GM23338 (cell line): ENCODE measurements around the gene ZNF334. TPM values are rescaled to one million over a fixed set of nuclear protein-coding genes. Genes with fewer than 3 reads are reported as not detected.

ENCODE experiments used
- CTCF ChIP-seq, 2 experiments: fragments of 200-600 bp in 1 of 2; sonication (generic) in 1 of 2; conservative IDR thresholded peaks; 2 replicates each; pipeline versions ENCODE4 v1.5.1 to v1.6.1; 2016 to 2017; ENCODE audit warnings: antibody characterized with exemption in 2 of 2, low read depth in 2 of 2, mild to moderate bottlenecking in 2 of 2, moderate library complexity in 1 of 2
- NANOG ChIP-seq: IDR thresholded peaks from 2 replicates; pipeline ENCODE4 v1.6.1; 2016; ENCODE audit warnings: antibody characterized with exemption, borderline replicate concordance
- REST ChIP-seq: IDR thresholded peaks from one replicate; pipeline ENCODE4 v1.6.1; 2018; ENCODE audit warnings: antibody characterized with exemption; ENCODE audit not compliant: unreplicated experiment
- STAT1 ChIP-seq: IDR thresholded peaks from one replicate; pipeline ENCODE4 v1.6.1; 2016; ENCODE audit warnings: antibody characterized with exemption; ENCODE audit not compliant: unreplicated experiment
- ZNF114 ChIP-seq: fragments of 250-450 bp; sonication (Bioruptor Pico); IDR thresholded peaks from 2 replicates; pipeline ENCODE4 v1.5.0; 2020; ENCODE audit warnings: mild to moderate bottlenecking, moderate library complexity
- ZNF331 ChIP-seq: fragments of 250-450 bp; sonication (Bioruptor Pico); IDR thresholded peaks from 2 replicates; pipeline ENCODE4 v1.5.0; 2020; ENCODE audit warnings: low read depth, mild to moderate bottlenecking, moderate library complexity
- ZNF462 ChIP-seq: fragments of 250-450 bp; sonication (Bioruptor Pico); IDR thresholded peaks from 2 replicates; pipeline ENCODE4 v1.5.0; 2020; ENCODE audit warnings: mild to moderate bottlenecking, moderate library complexity
- polyA plus RNA-seq: library from polyadenylated mRNA; unstranded; fragments of >200 nt; fragmentation: Nextera tagmentation; extraction: Ambion mirVana; gene quantifications from 2 replicates; pipeline ENCODE4 v1.2.1, GENCODE V29; 2016
- total RNA-seq: library from RNA; depleted of rRNA; stranded (reverse); fragments of >200 nt; shearing (Covaris generic); gene quantifications from 2 replicates; pipeline ENCODE4 v1.2.3, GENCODE V29; 2014

ZNF334 gene
- total and polyA plus RNA-seq, 2 experiments from 2014 or later = 12.4 to 19.1 TPM

GRCh38 chr20:46557231-46557956, 44.0 kb upstream of the ZNF334 start (continued):
- TF ChIP-seq ZNF462 = no peak
- TF ChIP-seq STAT1 = no peak
- no peak for TF ChIP-seq NANOG
- TF ChIP-seq REST = no peak
- no peak for TF ChIP-seq ZNF331 (CRISPR knock-in tag)
- TF ChIP-seq ZNF114 (CRISPR knock-in tag) = no peak
- no peak for TF ChIP-seq CTCF (conservative IDR thresholded peaks at IDR 0.05; ENCODE audit: low read depth in 2 of 2)
